Measurements from ENCODE around the gene FUCA2. TPM values are rescaled to one million over a fixed set of nuclear protein-coding genes. Genes with fewer than 3 reads are reported as not detected.

The FUCA2 gene
- total and polyA plus RNA-seq, 2 of the 8 experiments (the other 6 are each of a cell fraction or from before 2014, with no cell fraction given): 24.2 to 47.2 TPM

- TF ChIP-seq CTCF (IDR thresholded peaks at IDR 0.05; ENCODE audit: control extremely low read depth in 1 of 3, insufficient read depth in 1 of 3, low read depth in 1 of 3, low read length in 3 of 3) (peak; percentile 79 to 85 (median 83)), BCL11A (IDR thresholded peaks at IDR 0.05; ENCODE audit: low read depth in 2 of 2, low read length in 2 of 2) (no peak), NANOG (IDR thresholded peaks at IDR 0.05; ENCODE audit: insufficient read depth, low read depth, low read length, poor library complexity, severe bottlenecking) (no peak), SAP30 (IDR thresholded peaks at IDR 0.05; ENCODE audit: insufficient read depth, insufficient replicate concordance, low read length) (no peak), CHD1 (IDR thresholded peaks at IDR 0.05; ENCODE audit: low read depth, low read length) (no peak), GTF2F1 (IDR thresholded peaks at IDR 0.05; ENCODE audit: borderline replicate concordance, low read depth, low read length) (no peak), KDM4A (IDR thresholded peaks at IDR 0.05; ENCODE audit: low read depth, low read length, severe bottlenecking) (no peak), TAF7 (optimal IDR thresholded peaks at IDR 0.05; ENCODE audit: borderline replicate concordance, low read depth, low read length) (peak; percentile 29), JUN (IDR thresholded peaks at IDR 0.05; ENCODE audit: low read depth, low read length) (no peak), TCF12 (IDR thresholded peaks at IDR 0.05; ENCODE audit: low read depth, low read length) (peak; percentile 79; the same call in 1 of the 2 replicates), SIRT6 (IDR thresholded peaks at IDR 0.05; ENCODE audit: low read length) (no peak), CREB1 (IDR thresholded peaks at IDR 0.05) (peak; percentile 52; the same call in 1 of the 2 replicates), FOSL1 (IDR thresholded peaks at IDR 0.05; ENCODE audit: insufficient read depth, low read depth, low read length) (no peak)
Measured at GRCh38 chr6:143513410-143513809, 1.9 kb upstream of the FUCA2 start (continued).

All from H1 (cell line).